NCI-H146 treated with DMSO at 0.1 percent for 48 hours (cell line): ENCODE data around the gene FRMPD3.
"Not testable (repeated sequence)": the region's sequence is repeated elsewhere in the genome, so short reads cannot be mapped to it uniquely, and the experiment has no call there.

Experiments
- DNase-seq: peaks from one replicate; lab custom pipeline; 2025; ENCODE audit not compliant: unreplicated experiment; lab: John Stamatoyannopoulos, UW

Gene FRMPD3

GRCh38 chrX:107448998-107449835 is at the start of gene FRMPD3:
TSS of gene FRMPD3 (plus strand) at chrX:107449652. CDS start at chrX:107526589, 76,937 bp downstream.
- no peak for DNase-seq

DNA sequence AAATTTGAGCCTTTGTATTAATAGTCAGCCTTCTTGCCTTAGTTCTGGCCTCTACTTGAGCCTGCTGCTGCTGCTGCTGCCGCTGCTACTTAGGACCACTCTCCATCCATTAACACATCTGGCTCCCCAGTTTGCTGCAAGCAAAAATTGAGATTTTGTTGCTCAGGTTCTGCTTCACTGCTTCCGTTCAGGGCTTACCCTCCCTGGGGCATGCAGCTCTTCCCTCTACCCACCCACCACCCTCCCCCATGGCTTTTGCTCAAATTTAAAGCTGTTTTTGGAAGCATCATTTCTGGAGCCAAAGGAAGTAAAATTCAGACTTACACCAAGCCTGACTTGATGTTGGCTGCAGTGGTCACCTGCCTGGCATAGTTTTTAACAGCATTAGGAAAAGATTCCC is 28.9 kb upstream of the FRMPD3 start:
- no peak for DNase-seq

- no peak for DNase-seq
Measured at GRCh38 chrX:107421337-107421861, 28.1 kb upstream of the FRMPD3 start.

DNA sequence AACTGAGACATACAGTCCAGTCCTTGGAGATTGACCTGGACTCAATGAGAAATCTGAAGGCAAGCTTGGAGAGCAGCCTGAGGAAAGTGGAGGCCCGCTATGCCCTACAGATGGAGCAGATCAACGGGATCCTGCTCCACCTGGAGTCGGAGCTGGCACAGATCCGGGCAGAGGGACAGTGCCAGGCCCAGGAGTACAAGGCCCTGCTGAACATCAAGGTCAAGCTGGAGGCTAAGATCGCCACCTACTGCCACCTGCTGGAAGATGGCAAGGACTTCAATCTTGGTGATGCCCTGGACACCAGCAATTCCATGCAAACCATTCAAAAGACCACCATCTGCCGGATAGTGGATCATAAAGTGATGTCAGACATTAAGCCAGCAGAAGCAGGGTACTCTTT is 20.4 kb upstream of the FRMPD3 start:
- no peak for DNase-seq

- DNase-seq, result no peak
Measured at GRCh38 chrX:107440187-107440586, 9.3 kb upstream of the FRMPD3 start.

- no peak for DNase-seq
Measured at GRCh38 chrX:107440692-107441091, 8.8 kb upstream of the FRMPD3 start.

DNA sequence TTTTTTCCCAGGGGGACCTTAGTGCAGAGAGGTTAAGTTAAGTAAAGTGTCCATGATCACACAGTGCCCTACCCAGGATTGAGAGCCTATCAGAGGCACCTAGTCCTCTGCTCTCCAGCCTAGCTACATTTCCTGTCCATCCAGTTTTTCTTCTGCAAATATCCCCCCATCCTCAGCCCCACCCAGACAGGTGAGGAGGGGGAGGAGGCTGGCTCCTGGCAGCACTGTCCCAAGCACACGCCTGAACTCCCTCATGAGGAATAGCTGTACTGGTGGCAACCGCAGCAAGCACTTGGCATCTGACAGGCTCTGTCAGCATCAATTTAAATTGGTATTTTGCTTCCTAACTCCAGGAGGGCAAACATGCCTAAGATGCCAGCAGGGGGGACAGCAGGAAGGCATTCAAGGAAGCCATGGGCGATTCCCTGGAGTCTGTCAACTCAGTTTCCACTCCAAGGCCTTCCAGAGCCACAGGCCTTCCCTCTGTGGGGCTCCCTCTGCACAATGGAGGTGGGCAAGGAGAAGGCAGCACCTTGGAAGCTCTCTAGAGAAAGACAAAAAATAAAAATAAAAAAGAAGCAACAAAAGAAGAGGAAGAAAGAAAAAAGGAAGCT is 6.4 kb upstream of the FRMPD3 start:
- DNase-seq, result no peak

DNA sequence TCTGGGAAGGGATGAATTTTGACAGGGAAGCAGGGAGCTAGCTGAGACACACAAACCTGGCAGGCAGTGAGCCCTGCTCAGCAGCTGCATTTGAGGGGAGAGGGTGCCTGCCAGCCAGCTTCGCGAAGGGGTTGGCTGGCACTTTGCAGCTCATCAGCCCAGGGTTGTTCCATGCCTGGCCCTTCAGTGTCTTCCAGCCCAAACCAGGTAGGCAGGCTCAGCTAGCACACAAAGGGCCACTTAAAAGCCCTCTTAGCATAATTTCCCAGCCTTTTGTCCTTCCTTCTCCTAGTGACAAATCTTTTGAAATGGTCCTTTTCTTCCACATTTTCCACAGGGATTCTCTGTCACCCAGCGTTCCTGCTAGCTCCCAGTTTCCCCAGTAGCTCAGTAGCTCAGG is 4.3 kb upstream of the FRMPD3 start:
- no peak for DNase-seq

GRCh38 chrX:107445631-107446030 is 3.8 kb upstream of the FRMPD3 start:
- DNase-seq, result no peak

DNA sequence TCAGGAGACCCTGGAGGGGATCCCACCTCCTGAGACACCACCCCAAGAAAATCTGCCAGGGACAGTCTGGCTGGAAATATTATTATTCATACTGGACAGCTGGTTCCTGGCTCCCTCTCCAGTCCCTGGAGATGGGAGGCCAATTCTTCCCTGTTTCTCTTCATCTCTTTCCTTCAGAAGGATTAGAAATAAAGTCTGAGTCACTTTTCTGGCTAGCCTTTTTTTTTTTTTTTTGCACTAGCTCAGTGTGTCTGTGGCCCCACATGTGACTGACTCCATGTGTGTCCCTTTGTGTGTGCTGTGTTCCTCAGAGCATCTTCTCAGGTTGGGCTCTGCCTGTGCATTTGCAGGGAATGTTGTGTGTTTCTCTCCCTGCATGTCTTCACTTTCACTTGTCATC is 1.8 kb upstream of the FRMPD3 start:
- DNase-seq, result no peak

DNA sequence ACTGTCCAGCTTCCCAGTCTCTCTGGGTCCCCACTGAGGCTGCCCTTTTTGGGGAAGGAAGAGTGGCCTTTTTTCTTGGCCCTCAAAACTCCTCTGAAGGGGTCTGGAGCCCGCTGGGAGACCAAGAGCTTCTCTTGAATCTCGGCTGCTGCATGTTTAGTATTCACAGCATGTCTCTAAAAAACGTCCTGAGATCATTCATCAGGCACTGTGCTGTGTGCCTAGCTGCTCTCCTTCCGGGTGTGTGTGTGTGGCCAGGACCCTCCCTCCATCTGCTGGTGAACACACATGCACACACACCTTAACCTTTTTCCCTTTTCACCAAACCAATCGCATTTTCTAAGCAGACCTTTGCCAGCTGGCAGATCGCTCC is 841 bp upstream of the FRMPD3 start:
- DNase-seq, result no peak

DNA sequence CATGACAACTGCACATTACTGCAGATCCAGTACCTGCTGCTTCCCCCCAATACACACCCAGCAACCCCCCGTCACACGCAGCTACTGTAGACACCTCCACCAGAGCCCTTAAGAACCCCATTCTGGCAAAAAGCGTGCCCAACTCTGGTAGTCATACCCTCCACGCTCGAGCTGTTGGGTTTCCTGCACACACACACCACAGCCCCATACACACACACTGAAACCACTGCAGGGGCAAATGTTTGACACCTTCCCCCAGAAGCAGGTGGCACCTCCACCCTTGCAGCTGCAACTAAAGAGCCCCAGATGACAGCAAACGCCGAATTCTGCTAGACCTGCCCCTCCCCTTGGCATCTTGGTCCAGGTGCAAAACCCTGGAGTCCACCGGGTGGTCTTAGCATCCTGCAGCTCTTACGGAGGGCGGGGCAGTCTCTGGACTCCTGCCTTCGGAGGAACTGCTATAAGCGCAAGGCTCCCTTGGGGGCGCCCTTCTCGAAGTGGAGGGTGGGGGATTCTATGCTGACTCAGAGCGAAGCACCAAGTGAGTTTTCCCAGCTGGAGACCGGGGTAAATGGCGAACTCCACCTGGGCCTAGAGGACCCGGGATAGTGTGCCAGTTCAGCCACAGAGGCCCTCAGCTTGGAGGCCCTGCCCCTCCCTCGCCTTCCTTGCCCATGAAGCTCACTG is 1.5 kb downstream of the FRMPD3 start:
- DNase-seq, result no peak

GRCh38 chrX:107451731-107452130 is 2.3 kb downstream of the FRMPD3 start:
- no peak for DNase-seq

DNA sequence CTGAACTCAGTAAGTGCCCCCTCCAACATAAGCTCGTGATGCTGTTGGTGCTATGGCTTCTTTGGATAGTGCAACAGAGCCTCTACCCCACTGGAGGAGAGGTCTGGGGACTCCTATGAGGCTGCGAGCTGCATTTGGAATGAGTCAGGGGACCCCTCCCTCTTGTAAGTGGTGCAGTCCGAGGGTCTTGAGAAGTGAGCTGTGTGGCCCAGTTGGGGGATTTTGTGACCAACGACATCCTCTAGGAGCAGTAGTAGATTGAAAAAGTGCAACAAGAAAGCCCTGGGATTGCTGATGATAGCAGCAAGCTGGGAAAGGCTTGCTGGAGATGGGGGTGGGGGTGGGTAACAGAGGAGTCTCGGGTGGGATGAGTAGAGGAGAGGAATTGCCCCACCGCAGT is 3.1 kb downstream of the FRMPD3 start:
- no peak for DNase-seq

DNA sequence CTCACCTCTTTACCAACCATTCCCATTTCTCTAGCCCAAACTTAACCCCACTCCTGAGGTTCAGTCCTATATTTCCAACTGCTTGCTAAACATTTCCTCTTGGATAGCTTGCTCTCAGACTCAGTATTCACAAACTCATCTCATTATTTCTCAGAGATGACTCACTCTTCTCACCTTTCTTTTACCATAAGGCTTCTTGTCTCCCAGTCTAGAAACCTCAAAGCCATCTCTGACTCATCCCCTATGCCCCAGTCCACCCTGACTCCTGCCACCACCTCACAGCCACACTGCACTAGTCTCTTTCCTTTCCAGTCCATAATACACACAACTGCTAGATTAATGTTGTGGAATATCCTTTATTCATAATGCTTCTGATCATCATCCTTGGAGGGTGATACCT is 4.8 kb downstream of the FRMPD3 start:
- no peak for DNase-seq

GRCh38 chrX:107457289-107457688 is 7.8 kb downstream of the FRMPD3 start:
- no peak for DNase-seq

GRCh38 chrX:107465932-107466620 is 16.6 kb downstream of the FRMPD3 start:
- no peak for DNase-seq

DNA sequence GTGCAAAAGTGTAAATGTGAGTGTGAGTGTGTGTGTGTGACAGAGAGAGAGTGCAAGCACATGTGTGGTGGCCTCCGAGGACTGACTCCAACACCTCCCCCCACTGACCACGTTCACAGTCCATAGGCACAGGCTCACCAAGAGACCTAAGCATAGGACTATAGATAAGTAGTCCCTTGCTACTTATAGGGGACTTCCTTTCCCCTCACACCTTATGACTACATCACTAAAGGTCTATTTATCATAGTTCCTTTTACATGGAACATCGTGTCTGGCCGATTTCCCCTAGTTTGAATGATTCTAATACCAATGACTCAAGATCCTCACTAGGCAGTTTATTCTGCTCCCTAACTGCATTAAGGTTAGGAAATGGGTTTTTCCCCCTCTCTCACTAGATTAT is 17.8 kb downstream of the FRMPD3 start:
- no peak for DNase-seq

DNA sequence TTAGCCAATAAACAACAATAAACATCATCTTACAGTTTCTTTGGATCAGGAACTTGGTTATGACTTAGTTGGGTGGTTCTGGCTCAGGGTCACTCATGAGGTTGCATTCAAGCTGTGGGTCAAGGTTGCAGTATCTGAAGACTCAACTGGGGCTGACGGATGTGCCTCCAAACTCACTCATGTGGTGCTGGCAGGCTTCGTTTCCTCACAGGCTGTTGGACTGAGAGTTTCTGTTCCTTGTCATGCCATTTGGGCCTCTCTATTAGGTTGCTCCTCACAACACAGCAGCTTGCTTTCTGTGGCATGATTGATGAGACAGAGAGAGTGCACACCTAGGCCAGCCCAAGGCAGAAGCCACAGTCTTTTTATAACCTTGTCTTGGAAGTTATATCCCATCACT is 20.7 kb downstream of the FRMPD3 start:
- DNase-seq, result no peak

GRCh38 chrX:107470971-107471370 is 21.5 kb downstream of the FRMPD3 start:
- no peak for DNase-seq

GRCh38 chrX:107471420-107471819 is 22.0 kb downstream of the FRMPD3 start:
- not testable (repeated sequence) for DNase-seq
